Fibroblast of the conjunctiva (primary cell): Measurements from ENCODE around the gene RAB20.

Experiments used
- DNase-seq: peaks from one replicate; pipeline ENCODE4 v3.0.0-alpha.2; 2010; ENCODE audit warnings: low read depth

RAB20 gene

DNA sequence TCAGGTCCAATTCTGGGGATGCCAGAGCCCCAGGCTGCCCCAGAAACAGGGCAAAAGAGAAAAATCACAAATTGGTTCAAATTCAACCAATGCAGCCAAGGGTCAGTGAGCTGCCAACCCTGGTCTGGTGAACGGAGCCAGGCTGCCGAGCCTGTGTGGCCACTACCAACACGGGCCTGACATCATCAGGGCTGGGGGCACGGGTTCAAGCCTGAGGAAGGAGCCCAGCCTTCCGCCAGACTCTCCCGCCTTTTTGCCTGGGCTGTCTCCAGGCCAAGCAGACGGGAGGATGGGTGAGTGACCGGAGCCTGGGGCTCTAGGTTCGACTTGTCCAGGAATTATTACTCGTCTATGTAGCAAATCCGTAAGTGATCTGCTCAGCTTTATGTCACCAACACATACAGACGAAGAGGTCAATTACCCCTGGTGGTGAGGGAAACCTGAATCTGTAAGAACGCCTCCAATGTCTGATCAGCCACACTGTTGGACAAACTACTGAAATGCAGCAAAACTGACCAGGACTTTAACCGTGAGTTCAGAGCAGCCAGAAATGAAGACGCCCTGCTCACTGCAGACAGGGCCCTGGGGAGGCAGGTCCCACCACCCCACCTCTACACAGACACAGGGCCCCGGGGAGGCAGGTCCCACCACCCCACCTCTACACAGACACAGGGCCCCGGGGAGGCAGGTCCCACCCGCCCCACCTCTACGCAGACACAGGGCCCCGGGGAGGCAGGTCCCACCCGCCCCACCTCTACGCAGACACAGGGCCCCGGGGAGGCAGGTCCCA is 31.8 kb downstream of the RAB20 start:
- DNase-seq: no peak

DNA sequence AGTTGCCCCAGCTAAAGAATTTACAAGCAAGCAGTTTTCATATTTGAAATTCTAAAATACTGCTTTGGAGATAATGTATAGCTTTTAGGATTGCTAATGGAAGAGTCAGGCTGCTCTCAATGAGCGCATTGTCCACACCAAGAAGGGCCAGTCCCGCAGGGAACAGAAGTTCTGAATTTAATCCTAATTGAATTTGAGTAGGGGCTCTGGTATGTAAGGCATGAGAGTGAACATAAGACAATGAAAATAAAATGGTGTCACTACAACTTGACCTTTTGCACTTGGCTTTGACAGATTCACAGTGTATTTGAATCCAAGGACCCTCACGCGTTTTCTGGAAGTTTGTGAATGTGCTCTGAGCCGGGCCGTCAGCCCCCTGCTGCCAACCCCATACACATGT is 32.6 kb downstream of the RAB20 start:
- no peak for DNase-seq

DNA sequence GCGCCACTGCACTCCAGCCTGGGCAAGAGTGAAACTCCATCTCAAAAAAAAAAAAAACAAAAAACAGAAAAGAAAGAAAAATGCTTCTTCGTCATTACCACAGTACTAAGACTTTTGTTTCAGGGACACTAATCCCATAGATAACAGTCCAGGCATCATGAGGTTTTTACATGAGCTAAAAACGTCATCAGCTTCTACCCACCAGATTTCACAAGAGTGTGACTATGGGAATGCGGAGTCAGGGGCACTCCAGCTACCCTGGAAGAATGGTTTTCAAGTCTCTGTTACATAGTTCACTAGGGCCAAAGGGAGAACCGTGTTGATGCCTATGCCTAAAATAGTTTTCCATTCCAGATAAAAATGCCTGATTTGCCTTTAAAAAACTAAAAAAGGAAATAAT is 33.2 kb downstream of the RAB20 start:
- no peak for DNase-seq

DNA sequence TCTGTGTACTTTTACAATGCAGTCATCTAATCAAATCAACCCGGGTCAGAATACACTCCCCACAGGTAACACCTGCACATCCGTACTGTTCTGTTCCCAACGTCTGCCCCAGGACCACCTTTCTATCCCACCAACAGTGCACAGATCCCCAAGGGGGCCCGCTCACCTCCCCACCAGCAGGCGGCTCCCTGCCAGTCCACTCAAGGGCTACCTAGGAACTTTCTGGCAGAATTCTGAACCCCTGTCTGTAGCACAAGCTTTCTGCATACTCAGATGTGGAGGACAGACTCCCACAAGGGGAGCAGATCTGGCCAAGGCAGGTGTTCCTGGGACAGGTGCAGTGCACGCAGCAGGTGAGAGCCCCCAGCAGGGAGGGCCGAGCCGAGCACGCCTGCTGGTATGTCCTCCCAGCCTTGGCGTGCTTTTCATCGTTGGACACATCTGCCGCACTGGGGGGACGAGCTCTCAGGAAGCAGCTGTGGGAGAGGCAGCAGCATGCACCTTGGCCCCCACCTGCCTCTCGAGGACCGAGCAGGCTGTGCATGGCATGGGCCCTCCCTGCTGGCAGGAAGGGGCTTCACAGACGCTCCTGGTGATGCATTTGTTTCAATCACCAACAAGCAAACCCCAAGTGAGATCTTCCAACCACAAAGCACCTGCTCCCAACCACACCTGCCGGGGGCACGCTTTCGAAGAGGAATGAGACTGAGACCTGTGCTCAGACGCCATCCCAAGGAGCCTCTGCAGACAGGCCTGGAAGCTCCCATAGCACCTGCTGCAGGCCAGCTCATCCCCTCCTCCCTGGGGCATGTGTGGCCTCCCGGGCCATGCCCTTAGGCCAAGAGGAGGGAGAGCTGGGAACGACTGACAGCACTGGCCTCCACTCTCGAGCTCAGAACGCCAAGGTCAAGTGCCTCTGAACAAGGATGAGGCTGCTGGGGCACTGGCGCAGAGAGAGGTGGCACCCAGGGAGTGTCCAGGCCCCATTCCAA is 35.9 kb downstream of the RAB20 start:
- DNase-seq: no peak

DNA sequence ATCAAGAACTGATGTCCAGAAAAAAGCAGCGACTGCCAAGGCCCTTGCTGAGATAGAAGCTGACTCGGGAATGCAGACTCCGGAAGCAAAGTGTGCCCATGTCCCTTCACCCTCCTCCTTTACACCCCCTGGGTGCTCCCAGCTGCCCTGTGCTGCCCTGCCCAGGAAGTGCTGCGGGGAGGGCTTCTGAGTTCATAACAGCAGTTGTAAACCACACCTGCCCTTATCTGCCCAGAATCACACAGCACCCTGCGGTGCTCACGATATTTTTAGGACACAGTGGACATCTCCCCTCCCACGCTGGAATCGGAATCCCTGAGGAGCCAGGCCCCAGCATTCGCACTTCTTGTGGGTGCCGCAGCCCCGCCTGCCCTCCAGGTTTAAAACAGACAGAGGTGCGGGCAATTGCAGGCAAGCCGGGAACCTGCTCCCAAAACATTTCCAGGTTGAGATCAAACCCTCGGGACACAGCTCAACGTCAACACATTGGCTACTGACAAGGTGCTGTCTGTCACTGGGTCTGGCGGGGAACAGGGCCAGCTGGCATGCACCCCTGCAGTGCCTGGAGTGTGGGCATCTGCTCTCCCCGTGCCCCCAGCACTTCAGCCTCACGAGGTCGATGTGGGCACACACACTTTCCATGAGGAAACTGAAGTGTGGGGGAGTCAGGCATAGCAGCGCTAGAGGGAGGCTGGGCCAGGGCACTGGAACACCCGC is 36.8 kb downstream of the RAB20 start:
- no peak for DNase-seq

DNA sequence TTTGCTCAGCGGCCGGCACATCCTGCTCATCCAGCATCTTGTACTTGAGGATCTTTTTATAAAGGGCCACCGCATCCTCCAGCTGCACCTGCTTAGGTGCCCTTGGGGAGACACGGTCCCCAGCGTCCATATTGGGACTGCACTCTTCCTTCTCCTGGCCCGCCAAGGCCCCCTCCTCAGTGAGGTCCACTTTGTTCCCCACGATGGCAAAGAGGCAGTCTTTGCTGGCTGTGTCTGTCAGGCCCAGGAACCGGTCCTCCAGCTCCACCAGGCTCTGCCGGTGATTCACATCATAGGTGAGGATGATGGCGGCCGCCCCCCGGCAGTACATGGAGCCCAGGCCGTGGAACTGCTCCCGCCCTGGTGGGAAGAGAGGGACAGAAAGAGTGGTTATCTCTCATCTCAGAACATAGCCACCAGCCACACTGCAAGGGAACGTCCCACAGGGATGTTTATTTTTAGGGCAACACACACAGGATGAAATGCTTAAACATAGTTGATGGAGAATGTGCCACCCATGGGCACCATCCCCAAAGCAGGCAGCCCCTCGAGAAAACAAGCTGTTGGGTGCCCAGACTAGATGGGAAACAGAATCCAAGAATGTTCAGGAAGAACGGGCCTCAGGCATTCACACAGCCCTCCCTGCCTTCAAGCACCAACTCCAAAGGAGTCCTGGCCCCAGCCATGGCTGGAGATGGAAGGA is 37.5 kb downstream of the RAB20 start:
- no peak for DNase-seq

DNA sequence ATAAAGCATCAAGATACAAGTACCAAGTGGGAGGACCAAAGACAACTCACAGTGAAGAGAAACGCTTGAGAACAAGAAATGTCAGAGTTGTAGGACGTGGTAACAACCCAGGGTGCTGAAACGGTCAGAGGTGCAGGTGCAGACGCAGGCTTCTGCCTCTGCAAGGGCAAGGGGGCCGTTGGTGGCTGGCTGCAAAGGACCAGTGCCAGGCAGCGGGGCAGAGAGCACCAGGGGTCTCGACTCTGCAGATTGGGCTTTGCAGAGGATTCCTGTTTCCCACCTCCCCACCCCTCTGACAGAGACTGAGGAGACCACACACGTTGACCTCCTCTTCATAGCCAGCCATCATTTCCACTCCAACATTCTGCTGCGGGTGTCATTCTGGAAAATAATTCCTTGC is 38.3 kb downstream of the RAB20 start:
- no peak for DNase-seq

DNA sequence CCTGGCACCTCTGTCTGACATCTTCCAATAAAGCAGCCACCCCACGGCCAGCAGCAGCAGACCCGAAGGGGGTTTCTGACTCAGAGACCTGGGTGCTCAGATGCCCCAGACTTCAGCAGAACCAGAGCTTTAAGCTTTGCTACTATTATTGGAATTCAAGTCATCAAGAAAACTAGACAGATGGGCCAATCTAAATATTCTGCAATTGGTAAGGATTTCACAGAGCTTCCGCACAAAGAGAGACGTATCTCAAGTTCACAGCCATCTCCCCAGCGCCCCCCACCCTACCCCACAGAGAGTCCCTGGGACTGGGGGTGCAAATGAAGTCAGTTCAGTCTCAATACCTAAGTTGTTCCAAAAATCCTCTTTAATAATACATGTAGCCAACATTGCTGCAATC is 38.8 kb downstream of the RAB20 start:
- DNase-seq: no peak

DNA sequence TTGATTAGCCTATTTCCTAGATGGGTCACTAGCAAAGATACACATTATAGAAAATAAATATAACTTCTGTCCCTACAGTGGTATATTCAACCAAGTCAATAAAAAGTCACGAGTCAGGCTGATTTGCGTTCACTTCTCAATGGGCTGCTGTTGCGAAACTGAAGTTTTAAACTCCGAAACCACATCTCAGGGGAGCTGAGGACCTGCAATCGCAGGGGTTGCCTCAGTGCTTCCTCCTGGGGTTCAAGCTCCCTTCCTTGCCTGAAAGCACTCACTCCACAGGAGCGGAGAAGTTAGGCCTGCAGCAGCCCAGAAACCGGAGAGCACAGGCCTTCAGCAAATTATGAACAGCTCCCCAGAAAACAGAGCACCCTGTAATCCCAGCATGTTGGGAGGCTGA is 39.6 kb downstream of the RAB20 start:
- DNase-seq: no peak

DNA sequence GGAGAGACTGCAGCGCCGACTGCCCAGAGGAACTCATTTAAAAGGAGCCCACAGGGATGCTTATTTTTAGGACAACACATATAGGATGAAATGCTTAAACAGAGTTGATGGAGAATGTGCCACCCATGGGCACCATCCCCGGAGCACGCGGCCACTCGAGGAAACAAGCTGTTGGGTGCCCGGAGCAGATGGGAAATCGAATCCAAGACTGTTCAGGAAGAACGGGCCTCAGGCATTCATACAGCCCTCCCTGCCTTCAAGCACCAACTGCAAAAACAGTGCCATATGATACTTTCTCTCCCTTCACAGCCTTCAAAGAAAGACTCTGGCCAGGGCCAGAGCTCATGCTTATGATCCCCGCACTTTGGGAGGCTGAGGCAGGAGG is 40.2 kb downstream of the RAB20 start:
- DNase-seq: no peak

DNA sequence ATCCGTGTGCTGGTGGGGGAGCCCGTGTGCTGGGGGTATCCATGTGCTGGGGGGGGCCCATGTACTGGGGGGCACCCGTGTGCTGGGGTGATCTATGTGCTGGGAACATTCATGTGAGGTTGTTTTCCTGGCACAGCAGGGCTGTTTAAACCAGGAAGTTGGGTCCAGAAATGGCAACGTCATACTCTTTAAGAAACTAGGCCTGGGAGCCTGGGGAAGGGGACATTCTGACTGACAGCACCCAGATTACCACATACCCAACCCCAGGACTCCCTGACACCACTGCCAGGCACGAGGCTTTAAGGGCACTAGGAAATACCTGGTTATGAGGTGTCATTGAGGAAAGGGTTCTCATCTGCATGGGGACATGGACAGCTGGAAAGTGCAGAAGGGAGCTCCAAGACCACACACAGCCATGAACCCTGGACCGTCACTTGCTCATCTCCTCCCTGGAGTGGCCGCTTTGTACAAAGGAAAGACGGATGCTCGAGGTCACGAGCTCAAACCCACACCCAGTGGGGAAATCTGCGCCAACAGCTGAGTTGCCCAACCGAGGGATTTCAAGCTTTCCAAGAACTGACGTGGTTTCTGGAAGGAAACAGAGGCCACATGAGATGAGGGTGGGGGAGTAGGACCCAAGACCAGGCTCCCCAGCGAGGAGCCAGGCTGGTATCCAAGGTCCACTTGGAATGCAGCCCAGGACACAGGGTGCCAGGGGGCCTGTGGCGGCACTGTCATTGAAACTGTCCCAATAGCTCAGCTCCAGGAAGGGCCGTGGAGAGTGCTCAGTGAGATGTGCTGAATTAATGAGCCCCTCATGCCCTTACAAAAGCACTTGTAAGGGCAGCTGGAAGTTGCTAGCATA is 40.9 kb downstream of the RAB20 start:
- DNase-seq: peak; percentile 39

DNA sequence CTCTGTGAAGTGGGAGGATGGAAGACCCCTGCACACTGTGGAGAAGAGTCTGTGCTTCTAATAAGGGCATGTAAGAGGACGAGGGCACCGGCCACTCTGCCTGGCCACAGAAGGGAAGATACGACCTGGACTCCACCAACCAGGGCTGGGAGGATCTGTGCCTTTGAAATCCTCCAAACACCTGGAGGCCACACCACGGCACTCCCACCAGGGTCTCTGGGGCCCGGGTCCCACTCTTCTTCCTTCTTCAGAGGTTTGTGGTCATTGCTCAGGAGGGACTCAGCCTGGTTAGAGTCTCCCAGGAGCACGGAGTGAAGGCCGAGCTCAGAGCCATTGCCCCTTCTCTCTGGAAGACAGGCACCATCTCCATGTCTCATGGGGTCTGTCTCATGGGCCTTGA is 42.0 kb downstream of the RAB20 start:
- no peak for DNase-seq

DNA sequence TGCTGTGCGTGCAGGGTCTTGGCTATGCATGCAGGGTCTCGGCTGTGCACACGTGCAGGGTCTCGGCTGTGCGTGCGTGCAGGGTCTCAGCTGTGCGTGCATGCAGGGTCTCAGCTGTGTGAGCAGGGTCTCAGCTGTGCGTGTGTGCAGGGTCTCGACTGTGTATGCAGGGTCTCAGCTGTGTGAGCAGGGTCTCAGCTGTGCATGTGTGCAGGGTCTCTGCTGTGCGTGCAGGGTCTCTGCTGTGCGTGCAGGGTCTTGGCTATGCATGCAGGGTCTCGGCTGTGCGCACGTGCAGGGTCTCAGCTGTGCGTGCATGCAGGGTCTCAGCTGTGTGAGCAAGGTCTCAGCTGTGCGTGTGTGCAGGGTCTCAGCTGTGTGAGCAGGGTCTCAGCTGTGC is 42.5 kb downstream of the RAB20 start:
- no peak for DNase-seq

DNA sequence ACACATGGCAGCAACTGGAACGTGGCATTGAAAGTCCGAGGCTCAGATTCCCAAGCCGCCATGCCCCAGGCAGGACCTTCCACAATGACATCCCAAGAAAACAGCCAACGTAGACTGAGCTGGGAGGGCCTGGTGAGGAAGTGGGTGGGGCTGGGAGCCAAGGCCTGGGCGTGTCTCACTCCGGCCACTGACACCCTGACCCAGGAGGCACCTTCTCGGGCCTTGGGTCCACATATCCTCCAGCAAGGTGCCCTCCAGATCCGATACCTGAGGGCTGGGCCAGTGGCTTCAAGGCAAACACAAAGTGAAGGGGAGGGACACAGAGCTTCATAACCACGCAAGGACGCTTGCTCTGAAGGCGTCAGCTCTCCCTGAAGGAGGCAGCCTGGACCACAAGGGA is 43.0 kb downstream of the RAB20 start:
- no peak for DNase-seq

DNA sequence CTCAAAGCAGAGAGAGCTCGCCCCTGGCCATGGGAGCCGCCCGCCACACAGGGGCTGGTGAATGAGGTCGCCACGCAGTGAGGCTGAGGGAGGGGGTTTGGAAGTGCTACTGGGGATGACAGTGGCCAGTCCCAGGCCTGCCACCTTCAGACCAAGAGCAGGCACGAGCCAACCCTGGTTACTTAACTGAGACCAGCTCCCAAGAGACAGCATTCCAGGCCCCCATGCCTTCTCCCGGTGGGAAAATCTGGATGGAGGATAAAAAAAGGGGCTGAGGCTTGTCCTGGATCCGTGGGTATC is 43.3 kb downstream of the RAB20 start:
- DNase-seq: no peak

DNA sequence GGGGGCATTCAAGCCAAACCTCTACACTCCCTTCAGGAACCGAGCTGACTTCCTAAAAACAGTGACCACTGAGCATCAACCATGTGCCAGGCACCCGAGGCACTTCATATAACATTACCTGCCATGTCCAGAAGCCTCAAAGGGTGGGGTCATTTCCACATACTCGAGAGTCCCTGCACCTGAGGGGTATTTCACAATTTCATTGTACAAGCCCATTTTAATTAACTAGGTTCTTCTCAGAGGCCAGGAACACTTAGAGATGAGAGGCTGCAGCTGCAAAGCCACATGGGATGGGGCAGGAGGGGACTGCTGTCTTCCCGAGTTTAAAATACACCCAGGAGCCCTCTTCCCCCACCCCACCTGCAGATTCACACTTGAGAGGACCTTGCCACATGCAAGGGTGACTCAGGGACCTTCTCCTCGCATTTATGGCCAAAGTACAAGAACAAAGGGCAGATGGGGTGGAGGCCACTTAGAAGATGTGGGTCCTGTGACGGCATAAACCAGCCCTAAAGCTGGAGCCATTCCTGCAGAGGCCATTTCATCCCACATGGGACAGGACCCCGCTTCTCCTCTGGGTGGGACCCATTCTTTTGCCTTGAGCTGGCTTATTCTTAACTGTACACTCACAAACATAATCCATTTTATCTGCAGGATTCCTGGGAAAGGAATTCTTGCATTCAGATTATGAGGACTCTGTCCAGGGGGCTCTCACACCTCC is 43.9 kb downstream of the RAB20 start:
- no peak for DNase-seq

DNA sequence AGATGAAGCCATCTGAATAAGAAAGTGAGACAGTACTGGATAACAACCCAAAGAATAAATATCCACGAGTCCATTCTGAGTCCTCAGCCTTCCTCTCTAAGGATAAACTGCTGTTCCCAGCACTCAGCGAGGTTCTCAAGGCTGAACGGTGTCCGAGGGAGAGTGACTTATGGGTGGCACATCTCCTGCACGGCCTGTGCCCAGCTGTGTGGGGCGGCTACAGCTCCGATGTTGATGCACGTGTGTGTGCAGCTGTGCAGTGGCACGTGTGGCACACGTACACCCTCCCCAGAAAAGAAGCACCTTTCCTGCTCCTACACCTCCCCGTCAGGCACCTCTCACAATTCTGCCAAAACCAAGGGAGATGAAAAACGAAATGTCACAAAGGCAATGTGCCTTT is 45.0 kb downstream of the RAB20 start:
- no peak for DNase-seq

DNA sequence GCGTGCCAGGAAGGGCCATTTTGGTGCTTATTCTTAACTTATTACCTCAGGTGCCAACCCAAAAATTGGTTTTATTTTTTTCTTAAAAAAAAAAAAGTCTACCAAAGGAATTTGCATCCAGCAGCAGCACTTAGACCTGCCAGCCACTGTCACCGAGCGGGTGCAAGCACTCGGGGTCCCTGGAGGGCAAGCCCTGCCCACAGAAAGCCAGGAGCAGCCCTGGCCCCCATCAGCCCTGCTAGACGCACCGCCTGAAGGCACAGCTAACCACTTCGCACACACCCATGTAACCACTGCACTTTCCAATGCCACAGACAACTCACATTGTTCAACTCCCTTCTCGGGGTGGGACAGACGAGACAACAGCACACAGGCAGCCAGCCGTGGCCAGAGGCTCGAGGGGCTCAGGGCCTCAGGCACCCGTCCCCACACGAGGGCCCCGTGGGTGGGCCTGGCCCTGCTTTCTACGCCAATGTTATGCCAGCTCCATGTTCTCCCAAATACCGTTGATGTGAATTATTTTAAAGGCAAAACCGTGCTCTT is 49.3 kb downstream of the RAB20 start:
- no peak for DNase-seq

DNA sequence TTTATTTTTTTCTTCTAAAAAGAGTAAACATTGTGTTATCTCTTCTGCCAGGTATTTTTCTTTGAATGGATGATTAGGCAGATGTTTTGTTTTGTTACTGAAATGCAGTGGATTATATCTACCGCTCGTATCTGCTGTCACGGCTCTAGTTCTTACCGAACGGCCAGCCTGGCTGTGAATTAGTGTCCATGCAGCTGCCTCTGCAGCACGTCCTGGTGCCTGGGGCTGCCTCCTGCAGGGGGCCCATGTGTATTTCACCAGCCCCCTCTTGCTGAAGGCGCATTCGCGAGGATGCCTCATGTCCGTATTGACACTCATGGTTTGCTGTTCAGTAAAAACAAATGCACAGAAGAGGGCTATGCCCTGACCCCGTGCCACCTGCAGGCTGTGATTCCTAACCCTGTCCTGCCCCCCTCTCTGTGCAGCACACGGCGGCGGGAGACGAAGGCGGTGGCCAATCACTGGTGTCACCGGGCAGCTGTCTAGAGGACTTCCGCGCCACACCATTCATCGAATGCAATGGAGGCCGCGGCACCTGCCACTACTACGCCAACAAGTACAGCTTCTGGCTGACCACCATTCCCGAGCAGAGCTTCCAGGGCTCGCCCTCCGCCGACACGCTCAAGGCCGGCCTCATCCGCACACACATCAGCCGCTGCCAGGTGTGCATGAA is 49.9 kb downstream of the RAB20 start:
- no peak for DNase-seq
